BJ (cell line): ENCODE results near the gene PEAR1. TPM values are rescaled to one million over a fixed set of nuclear protein-coding genes. Genes with fewer than 3 reads are reported as not detected.

Source experiments
- CTCF ChIA-PET: fragments of 350-600 bp; formaldehyde crosslinking; extraction: SDS; loops from one replicate; lab custom pipeline; 2021; ENCODE audit warnings: antibody characterized with exemption, inconsistent platforms; lab: Yijun Ruan, JAX
- POLR2A ChIA-PET: fragments of 300-600 bp; sonication (Branson Sonifier 250); formaldehyde crosslinking; extraction: SDS; loops from one replicate; lab custom pipeline; 2021; ENCODE audit warnings: antibody characterized with exemption; lab: Charles Lee
- DNase-seq: peaks from one replicate; pipeline ENCODE4 v3.0.0-alpha.2; 2011; ENCODE audit warnings: low read depth
- H3K27me3 ChIP-seq: 2 replicates; pipeline ENCODE4 v1.6.0; 2011; ENCODE audit warnings: low read length; ENCODE audit not compliant: control insufficient read depth, insufficient read depth
- H3K36me3 ChIP-seq: 2 replicates; pipeline ENCODE4 v1.5.1; 2011; ENCODE audit warnings: low read length; ENCODE audit not compliant: control insufficient read depth, insufficient read depth
- H3K4me3 ChIP-seq: 2 replicates; pipeline ENCODE4 v1.5.1; 2011; ENCODE audit warnings: low read depth, mild to moderate bottlenecking, control low read depth, low read length
- CTCF ChIP-seq: IDR thresholded peaks from 2 replicates; pipeline ENCODE4 v1.5.1; 2011; ENCODE audit warnings: low read depth, mild to moderate bottlenecking, control low read depth, inconsistent platforms, low read length, moderate library complexity; ENCODE audit not compliant: insufficient read depth
- polyA plus RNA-seq: library from polyadenylated mRNA; depleted of rRNA; stranded (reverse); fragments of >200 nt; gene quantifications from 2 replicates; pipeline ENCODE4 v1.2.3, GENCODE V29; 2011

PEAR1 gene
- polyA plus RNA-seq, 1 experiment, result 50.4 TPM

GRCh38 chr1:156935505-156936128 lies 42.1 kb downstream of the PEAR1 start:
- Histone ChIP-seq H3K4me3 (no peak overlapping the region), H3K36me3 (peaks cover 18% of the 10 kb centered on the region), H3K27me3 (no peaks in the 10 kb centered on the region)
- CTCF ChIA-PET, result interaction anchor here (1.3 to 3.0 kb wide), 2 partner anchors 8 to 97 kb away, joined by 3 to 15 read pairs; no protein-coding TSS in a partner anchor
- TF ChIP-seq CTCF, result no peak
- POLR2A ChIA-PET, result no interaction called here
- no peak for DNase-seq

- no peak for TF ChIP-seq CTCF
Measured at GRCh38 chr1:156936191-156936590, 42.7 kb downstream of the PEAR1 start.

GRCh38 chr1:156936721-156937220 lies 43.3 kb downstream of the PEAR1 start:
- Histone ChIP-seq H3K4me3 (no peak overlapping the region), H3K36me3 (peaks cover 19% of the 10 kb centered on the region), H3K27me3 (no peaks in the 10 kb centered on the region)
- TF ChIP-seq CTCF, result no peak
- no peak for DNase-seq
- ChIA-PET POLR2A (no interaction called here), CTCF (interaction anchor here (0.7 to 3.0 kb wide), 5 partner anchors 9 to 137 kb away, joined by 3 to 15 read pairs (median 4); no protein-coding TSS in a partner anchor)

More at GRCh38 chr1:156936191-156936590, 42.7 kb downstream of the PEAR1 start:
- Histone ChIP-seq H3K4me3 (no peak overlapping the region), H3K27me3 (no peaks in the 10 kb centered on the region), H3K36me3 (peaks cover 18% of the 10 kb centered on the region)
- ChIA-PET CTCF (interaction anchor here (0.7 to 3.0 kb wide), 5 partner anchors 9 to 138 kb away, joined by 3 to 15 read pairs (median 4); no protein-coding TSS in a partner anchor), POLR2A (no interaction called here)
- DNase-seq, result no peak

- ChIA-PET CTCF (interaction anchor here (0.8 to 3.0 kb wide), 5 partner anchors 9 to 46 kb away, joined by 3 to 15 read pairs (median 7); no protein-coding TSS in a partner anchor), POLR2A (no interaction called here)
- no peaks in the 10 kb centered on the region for H3K27me3 ChIP-seq
- TF ChIP-seq CTCF, result no peak
- peaks cover 22% of the 10 kb centered on the region for H3K36me3 ChIP-seq
- no peak for DNase-seq
- H3K4me3 ChIP-seq, result no peak overlapping the region
Measured at GRCh38 chr1:156937883-156938282, 44.4 kb downstream of the PEAR1 start.

- CTCF ChIA-PET, result interaction anchor here (0.8 to 3.0 kb wide), 2 partner anchors 11 to 47 kb away, joined by 3 to 15 read pairs; no protein-coding TSS in a partner anchor
- Histone ChIP-seq H3K4me3 (no peak overlapping the region), H3K36me3 (peaks cover 22% of the 10 kb centered on the region), H3K27me3 (no peaks in the 10 kb centered on the region)
- TF ChIP-seq CTCF, result no peak
- POLR2A ChIA-PET, result no interaction called here
- no peak for DNase-seq
Measured at GRCh38 chr1:156938813-156939212, 45.3 kb downstream of the PEAR1 start.
